GM08714 (cell line): ENCODE results near the gene PEX13.
"Not testable (repeated sequence)": the region's sequence is repeated elsewhere in the genome, so short reads cannot be mapped to it uniquely, and the experiment has no call there.

Experiments
- H3K4me3 ChIP-seq: fragments of 200-500 bp; sonication (Bioruptor generic); 2 replicates; pipeline ENCODE4 v1.5.1; 2014; ENCODE audit warnings: mild to moderate bottlenecking, low read length, inconsistent platforms
- ZNF274 ChIP-seq: IDR thresholded peaks from 2 replicates; pipeline ENCODE4 v1.6.1; 2012; ENCODE audit warnings: mild to moderate bottlenecking, low read depth, low read length

PEX13 gene, protein sequence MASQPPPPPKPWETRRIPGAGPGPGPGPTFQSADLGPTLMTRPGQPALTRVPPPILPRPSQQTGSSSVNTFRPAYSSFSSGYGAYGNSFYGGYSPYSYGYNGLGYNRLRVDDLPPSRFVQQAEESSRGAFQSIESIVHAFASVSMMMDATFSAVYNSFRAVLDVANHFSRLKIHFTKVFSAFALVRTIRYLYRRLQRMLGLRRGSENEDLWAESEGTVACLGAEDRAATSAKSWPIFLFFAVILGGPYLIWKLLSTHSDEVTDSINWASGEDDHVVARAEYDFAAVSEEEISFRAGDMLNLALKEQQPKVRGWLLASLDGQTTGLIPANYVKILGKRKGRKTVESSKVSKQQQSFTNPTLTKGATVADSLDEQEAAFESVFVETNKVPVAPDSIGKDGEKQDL

DNA sequence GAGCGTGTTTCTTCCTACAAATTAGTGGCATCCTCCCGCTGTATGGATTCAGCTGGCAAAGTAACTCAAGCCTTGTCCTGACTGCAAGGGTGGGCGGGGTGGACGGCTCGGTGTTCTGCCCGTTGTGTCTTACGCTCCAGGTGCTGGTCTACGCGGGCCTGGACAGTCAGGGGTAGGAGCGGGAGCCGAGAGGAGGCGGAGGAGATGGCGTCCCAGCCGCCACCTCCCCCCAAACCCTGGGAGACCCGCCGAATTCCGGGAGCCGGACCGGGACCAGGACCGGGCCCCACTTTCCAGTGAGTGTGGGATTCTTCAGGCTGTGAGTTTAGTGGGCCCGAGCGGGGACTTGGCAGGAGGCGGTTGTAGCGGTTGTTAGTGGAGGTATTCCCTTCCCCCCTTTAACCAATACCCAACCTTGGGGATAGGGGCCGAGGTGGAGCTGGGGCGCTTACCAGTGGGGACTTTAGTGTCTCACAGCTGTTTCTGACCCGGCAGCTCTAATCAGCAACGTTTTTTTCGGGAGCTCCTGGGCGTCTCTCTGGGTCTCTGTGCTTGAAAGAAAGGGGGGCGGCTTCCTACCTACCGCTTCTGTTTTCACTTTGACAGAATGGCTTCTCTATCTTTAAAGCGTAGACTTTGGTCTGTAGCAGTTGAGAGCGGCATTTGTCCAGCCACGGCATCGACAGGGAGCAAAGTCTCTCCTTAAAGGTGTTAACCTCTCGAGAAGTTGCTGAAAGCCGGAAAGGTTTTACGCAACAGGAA, at the start of gene PEX13, which contains the start of gene PUS10:
PEX13 (plus strand) TSS at position 165 of the 762 bp plus-strand sequence; CDS start at position 205, 40 bp downstream.
PUS10 (minus strand) TSS at position 700 of the 762 bp plus-strand sequence. CDS start 6,365 bp downstream, outside the sequence.
- TF ChIP-seq ZNF274, result no peak
- peak within 1 kb of the TSS; percentile 84 for H3K4me3 ChIP-seq

GRCh38 chr2:60972889-60973656, 44.4 kb upstream of the PEX13 start:
- no peak for TF ChIP-seq ZNF274
- no peak overlapping the region for H3K4me3 ChIP-seq

DNA sequence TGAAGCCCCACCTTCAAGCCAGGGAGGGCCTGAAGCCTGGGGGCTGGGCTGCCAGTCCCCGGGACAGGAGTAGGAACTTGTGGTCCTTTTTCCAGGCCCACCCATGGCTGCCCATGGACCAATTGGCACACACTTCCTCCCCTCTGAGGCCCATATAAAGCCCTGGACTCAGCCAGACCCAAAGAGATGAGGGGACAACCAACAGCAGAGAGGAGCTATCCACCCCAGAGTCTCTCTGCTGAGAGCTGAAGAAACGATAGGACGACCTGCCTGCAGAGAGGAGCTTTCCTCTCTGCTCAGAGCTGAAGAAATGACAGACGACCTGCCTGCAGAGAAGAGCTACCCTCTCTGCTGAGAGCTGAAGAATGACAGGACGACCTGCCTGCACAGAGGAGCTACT, 43.8 kb upstream of the PEX13 start:
- H3K4me3 ChIP-seq, result no peak overlapping the region

DNA sequence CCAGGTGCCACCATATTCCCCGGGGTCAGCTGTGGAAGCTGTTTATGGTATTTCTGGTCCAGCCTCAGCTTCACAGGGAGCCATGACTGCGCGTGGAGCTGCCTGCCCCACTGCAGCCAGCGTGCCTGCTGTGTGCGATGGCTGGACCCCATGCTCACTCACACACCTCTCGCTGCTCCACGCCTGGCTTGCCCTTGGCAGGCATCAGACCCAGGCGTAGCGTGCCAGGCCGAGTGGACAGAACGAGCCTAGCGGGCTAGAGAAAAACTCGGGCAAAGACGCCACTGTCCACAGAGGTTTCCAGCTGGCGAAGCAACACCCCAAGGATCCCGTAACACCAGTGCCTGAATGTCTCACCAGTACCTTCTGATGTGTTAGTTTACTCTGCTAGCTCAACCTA, 42.9 kb upstream of the PEX13 start:
- H3K4me3 ChIP-seq, result no peak overlapping the region
- TF ChIP-seq ZNF274, result no peak

More for the DNA sequence above, 43.8 kb upstream of the PEX13 start:
- TF ChIP-seq ZNF274, result no peak

GRCh38 chr2:60976256-60976850, 41.2 kb upstream of the PEX13 start:
- no peak overlapping the region for H3K4me3 ChIP-seq
- TF ChIP-seq ZNF274, result no peak

DNA sequence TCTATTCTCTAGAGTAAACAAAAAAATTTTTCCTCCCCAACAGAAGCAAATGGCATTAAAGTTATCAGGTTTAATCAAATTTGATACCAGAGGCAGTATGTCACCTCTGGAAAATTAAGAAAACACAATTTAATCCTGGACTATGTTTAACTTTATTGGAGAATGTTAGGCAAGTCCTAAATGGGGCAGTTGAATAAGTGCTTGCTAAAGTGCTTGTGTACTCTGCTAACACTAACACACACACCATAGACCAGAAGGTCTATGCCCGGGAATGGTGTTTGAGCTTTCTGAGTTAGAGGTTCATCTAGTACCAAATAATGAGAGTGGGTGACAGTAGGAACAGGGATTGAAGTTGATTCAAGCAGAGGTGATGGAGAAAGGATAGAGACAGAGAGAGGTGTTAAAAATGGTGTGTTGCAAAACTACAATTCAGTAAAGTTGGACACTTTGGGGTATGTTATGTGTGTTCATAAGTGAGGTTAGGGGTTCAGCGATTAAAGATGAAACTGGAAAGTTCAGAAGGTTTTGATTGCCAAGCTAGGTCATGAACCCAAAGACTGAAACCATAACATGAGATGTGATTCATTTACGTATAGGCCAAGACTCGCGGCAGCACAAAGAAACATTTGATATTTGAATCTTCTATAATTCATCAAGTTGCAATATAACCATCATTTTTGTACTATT, 40.5 kb upstream of the PEX13 start:
- TF ChIP-seq ZNF274, result no peak
- H3K4me3 ChIP-seq, result no peak overlapping the region

GRCh38 chr2:60977562-60977895, 40.0 kb upstream of the PEX13 start:
- H3K4me3 ChIP-seq, result no peak overlapping the region
- TF ChIP-seq ZNF274, result no peak

GRCh38 chr2:60979231-60979630, 38.3 kb upstream of the PEX13 start:
- no peak for TF ChIP-seq ZNF274
- no peak overlapping the region for H3K4me3 ChIP-seq

GRCh38 chr2:60980071-60980815, 37.3 kb upstream of the PEX13 start:
- H3K4me3 ChIP-seq, result no peak overlapping the region
- TF ChIP-seq ZNF274, result no peak

- not testable (repeated sequence) for H3K4me3 ChIP-seq
Observed at GRCh38 chr2:60982066-60982465, 35.5 kb upstream of the PEX13 start.

- no peak overlapping the region for H3K4me3 ChIP-seq
- no peak for TF ChIP-seq ZNF274
Observed at GRCh38 chr2:60984720-60985119, 32.8 kb upstream of the PEX13 start.

DNA sequence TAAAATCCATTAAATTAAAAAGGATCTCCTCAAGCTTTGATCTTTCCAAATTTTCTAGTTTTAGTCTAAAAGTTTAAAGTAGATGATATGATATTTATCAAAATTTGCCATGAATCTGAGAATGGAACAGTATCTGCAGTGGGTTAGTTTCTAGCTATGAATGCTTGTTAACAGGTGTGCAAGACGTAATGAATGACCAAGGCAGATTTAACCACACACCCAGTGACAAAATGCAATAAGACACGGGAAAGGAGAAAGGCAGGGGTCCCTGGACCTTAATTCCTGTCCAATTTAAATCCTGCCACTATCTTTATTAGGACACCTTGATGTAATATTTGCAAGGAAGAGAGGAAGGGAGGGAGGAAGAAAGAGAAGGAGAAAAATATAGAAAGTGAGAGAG, 30.5 kb upstream of the PEX13 start:
- H3K4me3 ChIP-seq, result no peak overlapping the region

DNA sequence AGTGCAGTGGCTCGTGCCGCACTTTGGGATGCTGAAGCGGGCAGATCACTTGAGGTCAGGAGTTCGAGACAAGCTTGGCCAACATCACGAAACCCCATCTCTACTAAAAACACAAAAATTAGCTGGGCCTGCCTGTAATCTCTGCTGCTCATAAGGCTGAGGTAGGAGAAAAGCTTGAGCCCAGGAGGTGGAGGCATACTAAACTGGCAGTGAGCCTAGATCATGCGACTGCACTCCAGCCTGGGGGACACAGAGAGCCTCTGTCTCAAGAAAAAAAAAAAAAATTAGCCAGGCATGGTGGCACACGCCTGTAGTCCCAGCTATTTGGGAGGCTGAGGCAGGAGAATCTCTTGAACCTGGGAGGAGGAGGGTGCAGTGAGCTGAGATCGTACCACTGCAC, 29.9 kb upstream of the PEX13 start:
- H3K4me3 ChIP-seq, result not testable (repeated sequence)

More for the DNA sequence above, 30.5 kb upstream of the PEX13 start:
- TF ChIP-seq ZNF274, result no peak
